ENCODE results near the gene PFDN1. TPM values are rescaled to one million over a fixed set of nuclear protein-coding genes. Genes with fewer than 3 reads are reported as not detected.

PFDN1 gene
- total and polyA plus RNA-seq, 9 of the 15 experiments (the other 6 are each of a cell fraction or from before 2014, with no cell fraction given): 45.5 to 215 (median 78.0) TPM

GRCh38 chr5:140346348-140347221 is 43.7 kb upstream of the PFDN1 start, which contains the start of gene HBEGF (continued):
- peak; percentile 46 for TF ChIP-seq CTCFL (IDR thresholded peaks at IDR 0.05; ENCODE audit: borderline replicate concordance, insufficient read depth, low read depth, low read length, poor library complexity, severe bottlenecking)
- no peak for TF ChIP-seq ARID3B (CRISPR knock-in tag; IDR thresholded peaks at IDR 0.05; ENCODE audit: borderline replicate concordance)
- TF ChIP-seq SIN3B (IDR thresholded peaks at IDR 0.05; ENCODE audit: low read depth): no peak
- TF ChIP-seq RFX7 (CRISPR knock-in tag; IDR thresholded peaks at IDR 0.05): no peak
- TF ChIP-seq SPI1 (IDR thresholded peaks at IDR 0.05; ENCODE audit: borderline replicate concordance, low read depth, low read length): no peak
- TF ChIP-seq EP400 (IDR thresholded peaks at IDR 0.05): peak; percentile 24; the same call in 1 of the 2 replicates
- TF ChIP-seq HDAC3 (IDR thresholded peaks at IDR 0.05; ENCODE audit: borderline replicate concordance, partially characterized antibody): no peak
- TF ChIP-seq RREB1 (CRISPR knock-in tag; IDR thresholded peaks at IDR 0.05): no peak
- no peak for TF ChIP-seq DDX20 (tag; IDR thresholded peaks at IDR 0.05; ENCODE audit: low read depth)
- no peak for TF ChIP-seq RBM22 (IDR thresholded peaks at IDR 0.05; ENCODE audit: low read depth, low read length, poor library complexity, severe bottlenecking)
- no peak for TF ChIP-seq ZFP1 (CRISPR knock-in tag; IDR thresholded peaks at IDR 0.05)
- TF ChIP-seq TEAD1 (CRISPR knock-in tag; IDR thresholded peaks at IDR 0.05): 0 out of 4 replicates have a peak, but pooled peaks of 1 of the 2 experiments have one; percentile 11
- TF ChIP-seq E2F4 (CRISPR knock-in tag; IDR thresholded peaks at IDR 0.05; ENCODE audit: low read depth): no peak
- TF ChIP-seq NEUROD1 (IDR thresholded peaks at IDR 0.05; ENCODE audit: borderline replicate concordance, low read depth, low read length, partially characterized antibody): peak; percentile 25
- no peak for TF ChIP-seq POU5F1 (IDR thresholded peaks at IDR 0.05; ENCODE audit: borderline replicate concordance, low read depth, low read length, partially characterized antibody)

Data from K562 (cell line).